GM21737 (cell line): ENCODE results near the gene GPRIN1.
A peak's percentile ranks its signal among the peaks of the same experiment; 100 is the strongest.

Experiments
- ATAC-seq: cut with Tn5 transposase; IDR thresholded peaks from one replicate; pipeline ENCODE4 v1.9.1; 2021; ENCODE audit warnings: mild to moderate bottlenecking, moderate library complexity; ENCODE audit not compliant: unreplicated experiment

Gene GPRIN1

DNA sequence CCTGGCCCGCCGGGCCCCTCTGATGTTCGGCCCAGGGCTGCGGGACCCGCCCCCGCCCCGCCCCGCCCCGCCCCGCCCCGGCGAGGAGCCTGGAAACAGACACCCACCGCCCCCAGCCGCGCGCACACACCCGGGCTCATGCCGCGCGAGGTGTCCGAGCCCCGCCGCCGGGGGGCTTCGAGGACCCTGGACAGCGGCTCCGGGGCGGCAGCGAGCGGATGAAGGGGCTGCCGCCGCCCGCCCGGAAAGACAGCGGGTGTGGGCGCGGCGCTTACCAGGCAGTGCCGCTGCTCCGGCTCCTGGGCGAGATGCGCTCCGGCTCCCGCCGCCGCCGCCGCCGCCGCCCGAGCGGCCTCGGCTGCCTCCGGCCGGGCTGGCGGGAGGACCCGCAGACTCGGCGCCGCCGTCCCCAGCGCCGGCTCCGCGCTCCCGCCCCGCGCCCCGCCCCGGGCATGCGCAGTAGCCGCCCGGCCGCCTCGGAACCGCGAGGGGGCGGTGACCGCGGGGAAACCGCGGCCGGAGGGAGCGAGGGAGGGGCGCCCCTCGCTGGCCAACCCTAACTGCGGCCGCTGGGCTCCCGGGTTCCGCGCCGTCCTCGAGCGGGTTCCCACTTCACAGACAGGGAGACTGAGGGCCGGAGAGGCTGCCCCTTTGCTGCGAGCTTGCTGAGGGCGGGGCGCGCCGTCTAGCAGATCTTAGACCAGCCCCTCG is at the start of gene GPRIN1:
Gene GPRIN1, minus strand, starts transcription at position 433 of the 711 bp plus-strand sequence. CDS start 10,322 bp downstream, outside the sequence.
- peak; percentile 76 for ATAC-seq

GRCh38 chr5:176659512-176659839 is 49.5 kb upstream of the GPRIN1 start:
- ATAC-seq: no peak

DNA sequence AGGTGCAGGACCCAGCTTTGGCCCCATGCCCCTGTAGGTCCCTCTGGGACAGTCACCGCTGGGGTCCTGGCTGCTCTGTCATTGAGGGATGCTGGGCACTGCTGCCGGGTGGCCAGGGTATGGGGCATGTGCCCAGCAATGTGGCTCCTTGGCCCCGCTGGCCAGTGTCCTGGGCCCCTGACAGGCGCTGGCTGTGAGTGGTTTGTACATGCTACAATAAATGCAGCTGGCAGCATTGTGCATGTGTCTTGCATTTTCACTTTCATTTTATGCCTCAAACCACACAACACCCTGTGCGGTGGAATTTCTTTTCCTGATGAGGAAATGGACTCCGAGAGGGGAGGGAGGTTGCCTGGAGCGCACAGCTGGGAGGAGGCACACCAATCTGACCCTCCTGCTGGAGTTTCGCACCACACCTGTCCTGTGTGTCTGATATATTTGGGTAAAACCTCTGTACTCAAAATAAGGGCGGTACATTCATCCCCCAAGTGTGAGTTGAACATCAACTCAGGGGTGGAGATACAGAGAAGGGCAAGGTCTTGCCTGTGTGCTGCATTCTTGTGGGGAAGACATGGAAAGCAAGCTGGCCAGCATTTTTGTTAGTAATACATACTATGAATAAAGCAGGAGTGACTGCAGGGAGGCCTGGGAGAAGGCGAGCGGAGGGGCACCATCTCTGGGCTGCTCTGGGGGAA is 49.0 kb upstream of the GPRIN1 start:
- ATAC-seq: no peak

DNA sequence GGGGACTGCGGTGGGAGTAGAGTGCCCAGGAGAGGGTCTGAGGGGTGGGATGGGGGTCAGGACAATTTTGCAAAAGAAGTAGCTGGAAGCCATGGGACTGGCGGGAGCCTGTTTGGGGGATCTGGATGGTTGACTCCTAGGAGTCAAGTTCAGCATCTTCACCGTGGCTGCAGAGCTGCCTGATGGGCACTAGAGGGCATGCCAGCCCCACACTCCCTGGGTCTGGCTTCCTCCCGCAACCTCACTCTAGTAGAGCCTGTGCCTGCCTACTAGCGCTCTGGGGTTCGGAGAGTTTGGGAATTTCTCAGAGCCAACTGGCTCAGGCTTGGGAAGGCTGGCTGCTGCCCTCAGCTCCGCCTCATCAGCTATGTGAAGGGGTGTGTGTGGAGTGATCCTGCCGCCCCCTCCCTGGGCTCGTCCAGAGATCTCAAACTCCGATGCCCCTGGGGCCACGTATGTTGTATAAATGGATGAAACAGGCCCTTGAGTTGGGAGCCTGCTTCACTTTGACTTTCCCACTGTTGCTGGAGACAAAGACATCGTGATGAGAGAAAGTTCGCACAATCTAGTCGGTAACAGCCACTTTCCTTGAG is 48.1 kb upstream of the GPRIN1 start:
- ATAC-seq: no peak

DNA sequence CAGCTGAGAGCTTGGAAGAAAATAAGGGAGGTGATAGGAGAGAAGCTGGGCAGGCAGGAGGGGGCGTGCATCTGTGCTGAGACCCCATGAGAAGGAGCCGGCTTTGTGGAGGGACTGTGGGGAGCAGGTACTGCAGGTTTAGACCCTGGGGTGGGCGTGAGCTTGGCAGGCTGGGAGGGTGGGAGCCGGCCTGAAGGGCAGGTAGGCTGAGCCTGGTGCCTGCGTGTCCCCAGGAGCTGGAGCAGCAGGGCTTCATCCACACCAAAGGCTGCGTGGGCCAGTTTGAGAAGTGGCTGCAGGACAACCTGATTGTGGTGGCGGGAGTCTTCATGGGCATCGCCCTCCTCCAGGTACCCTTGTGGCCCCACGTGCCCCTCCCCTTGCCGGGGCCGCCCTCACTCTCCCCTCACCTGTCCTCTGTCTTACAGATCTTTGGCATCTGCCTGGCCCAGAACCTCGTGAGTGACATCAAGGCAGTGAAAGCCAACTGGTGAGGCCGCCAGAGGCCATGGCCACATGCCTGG is 46.6 kb upstream of the GPRIN1 start:
- no peak for ATAC-seq

- no peak for ATAC-seq
Measured at GRCh38 chr5:176654856-176655255, 44.9 kb upstream of the GPRIN1 start.

DNA sequence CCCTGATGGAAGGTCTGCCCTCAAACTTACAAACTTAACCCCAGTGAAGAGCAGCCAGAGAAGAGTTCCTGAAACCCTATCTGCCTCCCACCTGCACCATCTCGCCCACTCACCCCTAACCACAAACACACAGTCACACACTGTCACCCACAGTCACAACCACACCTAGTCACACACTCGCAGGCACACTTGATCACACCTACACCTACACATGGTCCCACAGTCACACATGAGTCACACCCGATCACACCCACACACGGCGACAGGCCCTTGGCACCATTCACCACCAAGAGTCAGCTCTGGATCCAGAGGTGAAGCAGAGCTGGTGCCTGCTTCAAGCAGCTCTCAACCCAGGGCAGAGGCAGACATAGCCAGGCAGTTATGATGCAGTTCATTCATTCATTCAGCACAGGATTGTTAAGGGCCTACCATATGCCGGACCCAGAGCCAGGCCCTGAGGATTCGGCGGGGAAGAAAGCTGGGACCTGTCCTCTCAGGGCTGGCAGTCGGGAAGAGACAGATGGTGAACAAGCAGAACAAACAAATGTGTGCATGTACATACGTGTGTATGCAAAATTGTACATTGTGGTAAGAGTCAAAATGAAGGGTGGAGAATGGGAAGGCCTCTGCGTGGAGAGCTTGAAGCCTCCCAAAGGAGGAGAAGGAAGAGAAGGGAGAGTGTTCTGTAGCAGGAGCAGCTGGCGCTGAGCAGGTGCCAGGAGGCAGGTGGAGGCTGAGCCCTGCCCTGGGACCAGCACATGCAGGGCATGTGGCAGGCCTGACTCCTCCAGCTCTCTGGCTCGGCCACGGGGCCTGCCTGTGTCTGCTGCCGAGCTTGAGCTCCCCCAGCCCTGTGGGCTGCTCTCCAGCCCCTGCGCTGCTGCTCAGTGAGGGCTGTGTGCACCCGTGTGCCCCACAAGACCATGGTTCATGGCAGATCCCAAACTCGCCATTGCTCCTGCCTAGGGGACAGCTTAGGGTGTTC is 43.7 kb upstream of the GPRIN1 start:
- no peak for ATAC-seq

DNA sequence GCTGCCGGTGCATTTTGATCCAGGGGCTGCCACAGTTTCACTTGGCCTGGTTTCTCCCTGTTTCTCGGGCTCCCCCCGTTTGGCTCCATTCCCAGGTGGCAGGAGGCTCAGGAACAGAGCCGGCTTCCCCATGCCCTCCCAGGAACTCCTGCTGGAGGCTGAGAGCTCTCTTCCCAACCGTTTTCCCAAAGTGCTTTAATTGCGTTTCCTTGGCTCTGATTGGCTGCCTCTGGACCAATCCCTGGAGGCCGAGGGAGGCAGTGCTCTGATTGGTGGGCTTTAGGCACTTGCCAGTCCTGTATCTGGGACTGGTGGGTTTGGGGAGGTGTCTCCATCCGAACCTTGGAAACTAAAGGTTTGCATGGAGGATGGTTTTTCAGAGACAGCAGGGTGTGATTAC is 42.2 kb upstream of the GPRIN1 start:
- no peak for ATAC-seq

DNA sequence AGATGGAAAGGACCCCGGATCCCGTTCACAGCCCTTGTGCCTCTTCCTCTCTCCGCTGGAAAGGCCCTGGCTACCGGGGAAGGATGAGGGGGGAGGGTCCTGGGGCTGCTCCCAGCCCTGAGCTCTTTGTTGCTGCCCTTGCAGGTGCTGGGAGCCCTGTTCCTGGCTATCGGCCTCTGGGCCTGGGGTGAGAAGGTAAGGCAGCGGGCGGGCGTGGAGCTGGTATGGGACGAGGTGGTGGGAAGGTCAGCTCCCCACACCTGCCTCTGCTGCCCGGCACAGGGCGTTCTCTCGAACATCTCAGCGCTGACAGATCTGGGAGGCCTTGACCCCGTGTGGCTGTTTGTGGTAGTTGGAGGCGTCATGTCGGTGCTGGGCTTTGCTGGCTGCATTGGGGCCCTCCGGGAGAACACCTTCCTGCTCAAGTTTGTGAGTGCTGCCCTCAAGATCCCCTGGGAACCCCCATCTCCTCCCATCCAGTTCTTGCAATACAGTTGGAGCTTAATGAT is 41.6 kb upstream of the GPRIN1 start:
- no peak for ATAC-seq

DNA sequence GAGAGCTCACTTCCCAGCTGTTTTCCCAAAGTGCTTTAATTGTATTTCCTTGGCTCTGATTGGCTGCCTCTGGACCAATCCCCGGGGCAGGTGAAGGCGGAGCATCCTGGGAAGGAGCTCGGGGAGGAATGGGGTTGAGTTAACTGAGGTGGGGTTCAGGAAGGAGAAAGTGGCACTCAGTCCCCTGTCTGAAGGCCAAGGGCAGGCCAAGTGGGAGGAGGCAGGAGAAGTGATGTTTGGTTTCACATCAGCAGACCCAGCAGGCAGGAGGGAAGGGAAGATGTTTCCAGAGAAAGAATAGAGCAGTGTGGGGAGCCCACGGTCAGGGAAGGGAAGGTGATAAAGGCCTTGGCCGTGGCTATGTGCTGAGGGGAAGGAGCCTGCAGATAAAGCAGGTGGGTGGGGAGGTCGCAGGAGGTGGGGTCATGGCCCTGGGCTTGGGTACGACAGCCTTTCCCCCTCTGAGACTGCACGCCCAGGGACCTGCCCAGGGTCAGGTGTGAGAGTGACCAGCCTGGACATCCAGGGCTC is 40.5 kb upstream of the GPRIN1 start:
- no peak for ATAC-seq

GRCh38 chr5:176648474-176649194 is 38.7 kb upstream of the GPRIN1 start:
- no peak for ATAC-seq

GRCh38 chr5:176647843-176648473 is 38.0 kb upstream of the GPRIN1 start:
- ATAC-seq: no peak

- peak; percentile 96 for ATAC-seq
Measured at GRCh38 chr5:176647030-176647842, 37.3 kb upstream of the GPRIN1 start, which contains the start of gene TSPAN17. TSPAN17 (plus strand) TSS chr5:176647484; CDS start chr5:176647616, 132 bp downstream.

DNA sequence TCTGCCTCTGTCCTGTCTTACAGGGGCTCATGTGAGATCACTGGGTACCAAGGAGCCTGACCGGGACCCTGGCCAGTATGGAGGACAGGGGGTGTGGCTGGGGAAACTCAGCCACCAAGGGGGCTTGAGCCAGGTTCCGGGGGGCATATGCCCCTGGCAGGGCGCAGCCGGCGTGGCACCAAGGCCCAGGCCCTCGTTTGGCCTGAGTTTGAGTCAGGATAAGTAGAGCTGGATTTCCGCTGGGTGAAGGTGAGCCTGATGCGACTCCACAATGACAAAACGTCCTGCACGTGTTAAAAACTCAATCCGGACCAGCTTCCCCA is 36.7 kb upstream of the GPRIN1 start:
- peak; percentile 5 for ATAC-seq

- ATAC-seq: no peak
Measured at GRCh38 chr5:176646049-176646706, 36.2 kb upstream of the GPRIN1 start.

DNA sequence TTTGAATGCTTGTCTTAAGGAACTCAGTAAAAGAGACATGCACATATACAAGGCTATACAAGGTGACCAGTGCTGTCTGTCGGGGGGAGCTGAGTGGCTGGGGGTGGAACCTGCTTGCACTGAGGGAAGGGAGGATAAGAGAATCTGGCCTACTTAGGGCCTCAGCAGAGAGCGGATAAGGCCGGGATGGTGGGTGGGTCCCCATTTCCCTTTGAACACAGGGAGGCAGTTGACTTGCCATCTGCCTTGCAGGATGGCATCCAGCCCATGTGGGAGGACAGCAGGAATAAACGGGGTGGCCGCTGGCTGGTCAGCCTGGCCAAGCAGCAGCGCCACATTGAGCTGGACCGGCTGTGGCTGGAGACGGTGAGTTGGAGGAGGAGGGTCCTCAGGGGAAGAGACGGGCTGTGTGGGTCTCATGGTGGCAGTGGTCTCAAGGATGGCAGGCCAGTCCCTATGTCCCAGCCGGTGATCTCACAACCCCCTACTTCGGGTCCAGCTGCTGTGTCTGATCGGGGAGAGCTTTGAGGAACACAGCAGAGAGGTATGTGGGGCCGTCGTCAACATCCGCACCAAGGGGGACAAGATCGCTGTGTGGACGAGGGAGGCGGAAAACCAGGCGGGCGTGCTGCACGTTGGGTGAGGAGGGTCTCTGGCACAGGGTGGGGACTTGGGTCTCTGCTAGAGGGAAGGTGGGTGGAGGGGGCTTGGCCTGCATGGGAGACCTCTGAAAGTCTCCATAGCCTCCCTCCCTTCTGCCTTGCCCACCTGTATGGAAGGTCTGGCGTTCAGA is 35.1 kb upstream of the GPRIN1 start:
- no peak for ATAC-seq

DNA sequence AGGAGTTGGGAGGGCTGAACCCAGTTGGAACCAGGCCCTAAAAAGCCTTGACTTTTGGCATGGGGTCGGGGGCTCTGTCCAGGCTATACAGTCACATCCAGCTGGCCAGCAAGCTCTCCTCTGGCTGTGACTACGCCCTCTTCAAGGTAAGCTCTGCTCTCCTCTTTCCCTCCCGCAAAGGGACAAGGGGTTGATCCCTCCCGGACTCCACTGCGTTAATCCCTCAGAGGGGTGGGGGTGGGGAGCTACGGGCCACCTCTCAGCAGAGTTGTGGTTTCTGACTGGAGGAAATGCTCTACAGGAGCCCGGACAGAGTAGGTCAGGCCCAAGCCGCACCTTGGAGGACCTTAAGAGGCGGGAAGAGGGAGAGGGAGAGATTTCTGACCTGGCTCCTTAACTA is 34.3 kb upstream of the GPRIN1 start:
- no peak for ATAC-seq
